Testis (tissue), 3 donors: ENCODE data around the gene EYS. TPM values are rescaled to one million over a fixed set of nuclear protein-coding genes. Genes with fewer than 3 reads are reported as not detected.

ENCODE experiments used
- DNase-seq: peaks from one replicate; pipeline ENCODE4 v3.0.0-alpha.2; 2019
- H3K27ac ChIP-seq, 2 donors: fragments of 200-600 bp; sonication (generic); one replicate each; pipeline ENCODE4 v1.5.1; 2019
- H3K27me3 ChIP-seq: fragments of 200-600 bp; sonication (generic); one replicate; pipeline ENCODE4 v1.5.1; 2019
- H3K36me3 ChIP-seq: fragments of 200-600 bp; sonication (generic); one replicate; pipeline ENCODE4 v1.5.1; 2017; ENCODE audit warnings: low read depth; ENCODE audit errors: missing control alignments
- H3K4me1 ChIP-seq: fragments of 200-600 bp; sonication (generic); one replicate; pipeline ENCODE4 v1.5.1; 2019
- H3K4me3 ChIP-seq, 2 donors: fragments of 200-600 bp; sonication (generic); one replicate each; pipeline ENCODE4 v1.5.1; 2017 to 2019
- H3K9me3 ChIP-seq: fragments of 200-600 bp; sonication (generic); one replicate; pipeline ENCODE4 v1.5.1; 2017
- CTCF ChIP-seq, 3 experiments: fragments of 450-650 bp in 2 of 3; fragments of 200-600 bp in 1 of 3; sonication (generic) in 1 of 3; IDR thresholded peaks; one replicate each; pipeline ENCODE4 v1.5.1; 2016 to 2019; ENCODE audit warnings: antibody characterized with exemption in 3 of 3, mild to moderate bottlenecking in 2 of 3, moderate library complexity in 1 of 3
- POLR2A ChIP-seq: fragments of 450-650 bp; IDR thresholded peaks from one replicate; pipeline ENCODE4 v1.6.1; 2017; ENCODE audit warnings: antibody characterized with exemption, mild to moderate bottlenecking, moderate library complexity
- WGBS, 2 donors: methylation state at CpG; one replicate each; pipeline ENCODE4 v1.1.5; 2018; 5-methylcytosine and 5-hydroxymethylcytosine counted together
- intact Hi-C: fragments of 100-400 bp; cut with DNase I; formaldehyde crosslinking; loops from one replicate; pipeline ENCODE4 v1.15.1; 2023; ENCODE audit warnings: low total_unique reads
- polyA plus RNA-seq: library from polyadenylated mRNA; stranded (reverse); fragments of 350-450 nt; fragmentation: Illumina TruSeq; extraction: RNeasy Lipid Tissue Mini Kit (QIAGEN cat#74804); gene quantifications from one replicate; pipeline ENCODE4 v1.2.3, GENCODE V29; 2014; ENCODE audit warnings: low read depth, low replicate concordance; ENCODE audit not compliant: insufficient read depth
- total RNA-seq, 2 donors: library from RNA; depleted of rRNA; stranded (reverse); fragments of >200 nt; gene quantifications; one replicate each; pipeline ENCODE4 v1.2.3, GENCODE V29; 2016

Gene EYS
- total and polyA plus RNA-seq, 3 donors from 2014 or later = 1.3 to 2.8 (median 2.6) TPM

GRCh38 chr6:65126667-65127066 lies 580.4 kb downstream of the EYS start:
- no peaks in the 10 kb centered on the region for H3K27me3 ChIP-seq
- H3K36me3 ChIP-seq = no peaks in the 10 kb centered on the region
- H3K27ac ChIP-seq = no peak overlapping the region
- 77 to 92% methylated on average over 2 of the region's 2 CpGs for WGBS, 2 donors
- TF ChIP-seq CTCF (IDR thresholded peaks at IDR 0.05) (no peak), POLR2A (no peak)
- no peaks in the 10 kb centered on the region for H3K9me3 ChIP-seq
- H3K4me1 ChIP-seq = no peaks in the 10 kb centered on the region
- intact Hi-C loops = no loop called here
- no peak overlapping the region for H3K4me3 ChIP-seq
- DNase-seq = no peak

GRCh38 chr6:65123521-65123920 lies 583.5 kb downstream of the EYS start:
- no peak for TF ChIP-seq POLR2A
- no peak for TF ChIP-seq CTCF (IDR thresholded peaks at IDR 0.05)
- intact Hi-C loops = no loop called here
- no peaks in the 10 kb centered on the region for H3K27me3 ChIP-seq
- H3K27ac ChIP-seq = no peak overlapping the region
- no peak overlapping the region for H3K4me3 ChIP-seq
- H3K36me3 ChIP-seq = no peaks in the 10 kb centered on the region
- H3K9me3 ChIP-seq = no peaks in the 10 kb centered on the region
- no peaks in the 10 kb centered on the region for H3K4me1 ChIP-seq
- DNase-seq = no peak
- 71 to 73% methylated on average over 1 of the region's 1 CpG for WGBS, 2 donors

GRCh38 chr6:65117817-65118409 lies 589.1 kb downstream of the EYS start:
- Histone ChIP-seq H3K36me3 (no peaks in the 10 kb centered on the region), H3K4me3 (no peak overlapping the region), H3K4me1 (no peaks in the 10 kb centered on the region), H3K27me3 (no peaks in the 10 kb centered on the region), H3K9me3 (no peaks in the 10 kb centered on the region), H3K27ac (no peak overlapping the region)
- TF ChIP-seq POLR2A (no peak), CTCF (IDR thresholded peaks at IDR 0.05) (no peak)
- DNase-seq = no peak
- WGBS, 2 donors = 78 to 80% methylated on average over 3 of the region's 3 CpGs
- intact Hi-C loops = no loop called here

GRCh38 chr6:65116326-65116725 lies 590.7 kb downstream of the EYS start:
- TF ChIP-seq CTCF (IDR thresholded peaks at IDR 0.05) (no peak), POLR2A (no peak)
- Histone ChIP-seq H3K4me1 (no peaks in the 10 kb centered on the region), H3K27me3 (no peaks in the 10 kb centered on the region), H3K36me3 (no peaks in the 10 kb centered on the region), H3K27ac (no peak overlapping the region), H3K4me3 (no peak overlapping the region), H3K9me3 (no peaks in the 10 kb centered on the region)
- WGBS, 2 donors = 73 to 75% methylated on average over 1 of the region's 1 CpG
- no peak for DNase-seq
- intact Hi-C loops = no loop called here

GRCh38 chr6:65113581-65113980 lies 593.4 kb downstream of the EYS start:
- Histone ChIP-seq H3K4me3 (no peak overlapping the region), H3K4me1 (no peaks in the 10 kb centered on the region), H3K36me3 (no peaks in the 10 kb centered on the region), H3K27me3 (no peaks in the 10 kb centered on the region), H3K9me3 (no peaks in the 10 kb centered on the region), H3K27ac (no peak overlapping the region)
- WGBS, 2 donors = 67 to 76% methylated on average over 3 of the region's 3 CpGs
- no peak for DNase-seq
- no peak for TF ChIP-seq POLR2A
- no peak for TF ChIP-seq CTCF (IDR thresholded peaks at IDR 0.05)
- intact Hi-C loops = no loop called here
